Keratinocyte (primary cell): ENCODE measurements around the gene EVC. TPM values are rescaled to one million over a fixed set of nuclear protein-coding genes. Genes with fewer than 3 reads are reported as not detected.

ENCODE experiments used
- DNase-seq: peaks from one replicate; pipeline ENCODE4 v3.0.0-alpha.2; 2011; ENCODE audit warnings: low read depth, missing footprints, low spot score
- FAIRE-seq: peaks from 2 replicates; lab custom pipeline; 2011; peaks lifted over from hg19 to GRCh38; lab: Jason Lieb, UNC
- H2AFZ ChIP-seq: 2 replicates; pipeline ENCODE4 v1.6.0; 2012; ENCODE audit warnings: low read length, control low read depth, inconsistent platforms; ENCODE audit not compliant: control insufficient read depth
- H3K27ac ChIP-seq: 2 replicates; pipeline ENCODE4 v1.5.1; 2011; ENCODE audit warnings: low read length; ENCODE audit not compliant: control insufficient read depth, insufficient read depth
- H3K27me3 ChIP-seq: 3 replicates; pipeline ENCODE4 v1.6.0; 2011; ENCODE audit warnings: low read length; ENCODE audit not compliant: control insufficient read depth, insufficient read depth; ENCODE audit errors: extremely low read depth
- H3K36me3 ChIP-seq, 2 experiments: 2 replicates in 1 of 2; 3 replicates in 1 of 2; pipeline ENCODE4 v1.5.1; 2011; ENCODE audit warnings: low read length in 2 of 2, mild to moderate bottlenecking in 1 of 2; ENCODE audit not compliant: control insufficient read depth in 2 of 2, insufficient read depth in 2 of 2; ENCODE audit errors: extremely low read depth in 1 of 2
- H3K4me1 ChIP-seq: 3 replicates; pipeline ENCODE4 v1.5.1; 2011; ENCODE audit warnings: low read length; ENCODE audit not compliant: control insufficient read depth, insufficient read depth; ENCODE audit errors: extremely low read depth
- H3K4me2 ChIP-seq: 3 replicates; pipeline ENCODE4 v1.6.0; 2011; ENCODE audit warnings: low read depth, low read length; ENCODE audit not compliant: control insufficient read depth, insufficient read depth; ENCODE audit errors: extremely low read depth
- H3K4me3 ChIP-seq, 3 experiments: fragments of 200-600 bp in 1 of 3; sonication (generic) in 1 of 3; 2 replicates in 2 of 3; 3 replicates in 1 of 3; pipeline ENCODE4 v1.5.1; 2011 to 2016; ENCODE audit warnings: low read length in 3 of 3, mild to moderate bottlenecking in 3 of 3, control low read depth in 2 of 3, inconsistent platforms in 1 of 3, low read depth in 1 of 3, mixed read lengths in 1 of 3, mixed run types in 1 of 3, moderate library complexity in 1 of 3; ENCODE audit not compliant: control insufficient read depth in 2 of 3, insufficient read depth in 2 of 3; ENCODE audit errors: extremely low read depth in 1 of 3
- H3K79me2 ChIP-seq: 2 replicates; pipeline ENCODE4 v1.6.0; 2012; ENCODE audit warnings: low read length; ENCODE audit not compliant: control insufficient read depth, insufficient read depth
- H3K9ac ChIP-seq: 3 replicates; pipeline ENCODE4 v1.6.0; 2011; ENCODE audit warnings: low read length; ENCODE audit not compliant: control insufficient read depth, insufficient read depth; ENCODE audit errors: extremely low read depth
- H3K9me1 ChIP-seq: 3 replicates; pipeline ENCODE4 v1.6.0; 2011; ENCODE audit warnings: low read length; ENCODE audit not compliant: control insufficient read depth, insufficient read depth; ENCODE audit errors: extremely low read depth
- H3K9me3 ChIP-seq: 2 replicates; pipeline ENCODE4 v1.5.1; 2012; ENCODE audit warnings: low read depth, low read length; ENCODE audit not compliant: control insufficient read depth
- H4K20me1 ChIP-seq: 3 replicates; pipeline ENCODE4 v1.6.0; 2011; ENCODE audit warnings: low read length; ENCODE audit not compliant: control insufficient read depth, insufficient read depth; ENCODE audit errors: extremely low read depth
- EZH2 ChIP-seq: IDR thresholded peaks from one replicate; pipeline ENCODE4 v1.6.1; 2012; ENCODE audit warnings: inconsistent platforms, mild to moderate bottlenecking, low read length, moderate library complexity
- dilution Hi-C: fragments of 300-500 bp; cut with MboI; formaldehyde crosslinking; loops from one replicate; pipeline ENCODE4 v1.7.0; 2020; ENCODE audit warnings: low sequenced_read_pairs; ENCODE audit not compliant: extremely low pct_ligation_motif_present
- polyA plus RNA-seq, 5 experiments: library from polyadenylated mRNA; depleted of rRNA in 3 of 5; stranded (reverse) in 3 of 5; stranded (forward) in 1 of 5; unstranded in 1 of 5; fragments of >200 nt; gene quantifications; 1 replicate in 1 of 5; 2 replicates in 3 of 5; 3 replicates in 1 of 5; pipeline versions ENCODE4 v1.2.1 to v1.2.3, GENCODE V29; 2011 to 2012; ENCODE audit warnings: missing spikeins in 2 of 5, low read depth in 1 of 5, low replicate concordance in 1 of 5
- TF ChIP-seq, protein P1 (sequence below), 3 experiments: IDR thresholded peaks in 1 of 3; conservative IDR thresholded peaks in 1 of 3; optimal IDR thresholded peaks in 1 of 3; 2 replicates in 2 of 3; 3 replicates in 1 of 3; pipeline versions ENCODE3 to v1.5.1; 2011; ENCODE audit warnings: low read length in 3 of 3, mild to moderate bottlenecking in 3 of 3, moderate library complexity in 2 of 3, control low read depth in 1 of 3, inconsistent platforms in 1 of 3; ENCODE audit not compliant: insufficient read depth in 2 of 3; ENCODE audit errors: extremely low read depth in 1 of 3

The EVC gene
- polyA plus RNA-seq, 1 donor (not counting 4 experiments of a cell fraction or from before 2014, with no cell fraction given) = 7.3 TPM

DNA sequence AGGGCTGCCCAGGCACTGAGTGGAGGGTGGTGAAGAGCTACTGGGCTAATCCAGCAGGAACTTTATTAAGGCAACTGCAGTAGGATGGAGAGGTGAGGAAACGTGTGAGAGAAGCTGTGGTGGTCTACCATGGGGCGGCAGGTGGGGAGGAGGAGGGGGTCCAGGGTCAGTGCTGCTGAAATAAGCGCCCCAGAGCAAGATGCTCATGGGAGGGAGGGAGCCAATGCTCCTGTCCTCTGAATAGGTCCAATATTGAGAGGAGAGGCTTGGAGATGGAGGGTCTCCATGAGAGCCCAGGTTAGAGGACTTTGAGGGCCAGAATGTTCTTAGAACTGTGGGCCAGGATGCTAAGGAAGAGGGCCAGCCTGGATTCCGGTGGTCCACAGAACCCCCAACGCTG, 35.2 kb downstream of the EVC start:
- no peaks in the 10 kb centered on the region for H3K9me1 ChIP-seq
- dilution Hi-C loops = no loop called here
- FAIRE-seq = no peak
- H3K79me2 ChIP-seq = no peaks in the 10 kb centered on the region
- H3K27ac ChIP-seq = no peak overlapping the region
- no peak overlapping the region for H3K4me2 ChIP-seq
- TF ChIP-seq, protein P1, sequence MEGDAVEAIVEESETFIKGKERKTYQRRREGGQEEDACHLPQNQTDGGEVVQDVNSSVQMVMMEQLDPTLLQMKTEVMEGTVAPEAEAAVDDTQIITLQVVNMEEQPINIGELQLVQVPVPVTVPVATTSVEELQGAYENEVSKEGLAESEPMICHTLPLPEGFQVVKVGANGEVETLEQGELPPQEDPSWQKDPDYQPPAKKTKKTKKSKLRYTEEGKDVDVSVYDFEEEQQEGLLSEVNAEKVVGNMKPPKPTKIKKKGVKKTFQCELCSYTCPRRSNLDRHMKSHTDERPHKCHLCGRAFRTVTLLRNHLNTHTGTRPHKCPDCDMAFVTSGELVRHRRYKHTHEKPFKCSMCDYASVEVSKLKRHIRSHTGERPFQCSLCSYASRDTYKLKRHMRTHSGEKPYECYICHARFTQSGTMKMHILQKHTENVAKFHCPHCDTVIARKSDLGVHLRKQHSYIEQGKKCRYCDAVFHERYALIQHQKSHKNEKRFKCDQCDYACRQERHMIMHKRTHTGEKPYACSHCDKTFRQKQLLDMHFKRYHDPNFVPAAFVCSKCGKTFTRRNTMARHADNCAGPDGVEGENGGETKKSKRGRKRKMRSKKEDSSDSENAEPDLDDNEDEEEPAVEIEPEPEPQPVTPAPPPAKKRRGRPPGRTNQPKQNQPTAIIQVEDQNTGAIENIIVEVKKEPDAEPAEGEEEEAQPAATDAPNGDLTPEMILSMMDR (optimal IDR thresholded peaks at IDR 0.05 in 1 of 3, IDR thresholded peaks at IDR 0.05 in 1 of 3, conservative IDR thresholded peaks at IDR 0.05 in 1 of 3; ENCODE audit: extremely low read depth in 1 of 3, insufficient read depth in 2 of 3, low read length in 3 of 3) = no peak
- no peak for TF ChIP-seq EZH2
- peaks cover 22 to 53% of the 10 kb centered on the region in 2 experiments for H3K36me3 ChIP-seq
- no peak overlapping the region for H3K9ac ChIP-seq
- H3K9me3 ChIP-seq = peaks cover 3% of the 10 kb centered on the region
- H3K27me3 ChIP-seq = no peaks in the 10 kb centered on the region
- H2AFZ ChIP-seq = no peak overlapping the region
- H4K20me1 ChIP-seq = no peaks in the 10 kb centered on the region
- peaks cover 18% of the 10 kb centered on the region for H3K4me1 ChIP-seq
- no peak overlapping the region for H3K4me3 ChIP-seq
- no peak for DNase-seq

GRCh38 chr4:5746829-5747737, 36.1 kb downstream of the EVC start:
- no peak overlapping the region for H2AFZ ChIP-seq

More at GRCh38 chr4:5746829-5747737, 36.1 kb downstream of the EVC start:
- Histone ChIP-seq H3K79me2 (no peaks in the 10 kb centered on the region), H3K36me3 (peaks cover 22 to 54% of the 10 kb centered on the region in 2 experiments), H3K9ac (no peak overlapping the region), H3K4me2 (no peak overlapping the region), H3K4me1 (peaks cover 18% of the 10 kb centered on the region), H3K9me1 (no peaks in the 10 kb centered on the region), H4K20me1 (no peaks in the 10 kb centered on the region), H3K27me3 (no peaks in the 10 kb centered on the region), H3K4me3 (no peak overlapping the region), H3K27ac (peak overlapping the region; percentile 58), H3K9me3 (peaks cover 3% of the 10 kb centered on the region)
- no peak for FAIRE-seq
- TF ChIP-seq EZH2 = no peak
- no peak for DNase-seq
- dilution Hi-C loops = no loop called here
